A549 (cell line): ENCODE results near the gene GBGT1.

Experiments used
- CTCF ChIP-seq: fragments of >200 bp; sonication (Bioruptor Twin); formaldehyde crosslinking; IDR thresholded peaks from 3 replicates; pipeline ENCODE4 v1.5.1; 2016
- EP300 ChIP-seq, 2 experiments: fragments of >200 bp; sonication (Bioruptor Twin); formaldehyde crosslinking; IDR thresholded peaks; 2 replicates in 1 of 2; 3 replicates in 1 of 2; pipeline ENCODE4 v1.6.1; 2016 to 2017
- ESRRA ChIP-seq: fragments of 150-350 bp; IDR thresholded peaks from 2 replicates; pipeline ENCODE4 v1.6.1; 2014; ENCODE audit warnings: mild to moderate bottlenecking, low read length, borderline replicate concordance
- HDAC2 ChIP-seq: fragments of 200-600 bp; sonication (generic); IDR thresholded peaks from 2 replicates; pipeline ENCODE4 v1.6.1; 2016
- NR3C1 ChIP-seq: fragments of >200 bp; sonication (Bioruptor Twin); formaldehyde crosslinking; IDR thresholded peaks from 3 replicates; pipeline ENCODE4 v1.6.1; 2017
- PBX3 ChIP-seq: IDR thresholded peaks from 2 replicates; pipeline ENCODE4 v1.6.1; 2012
- POLR2A ChIP-seq: IDR thresholded peaks from 2 replicates; pipeline ENCODE4 v1.6.1; 2012; ENCODE audit warnings: mild to moderate bottlenecking, low read length
- TP53 ChIP-seq: fragments of 250-450 bp; sonication (Bioruptor Pico); IDR thresholded peaks from 2 replicates; pipeline ENCODE4 v1.5.0; 2021; ENCODE audit warnings: mild to moderate bottlenecking, moderate library complexity

DNA sequence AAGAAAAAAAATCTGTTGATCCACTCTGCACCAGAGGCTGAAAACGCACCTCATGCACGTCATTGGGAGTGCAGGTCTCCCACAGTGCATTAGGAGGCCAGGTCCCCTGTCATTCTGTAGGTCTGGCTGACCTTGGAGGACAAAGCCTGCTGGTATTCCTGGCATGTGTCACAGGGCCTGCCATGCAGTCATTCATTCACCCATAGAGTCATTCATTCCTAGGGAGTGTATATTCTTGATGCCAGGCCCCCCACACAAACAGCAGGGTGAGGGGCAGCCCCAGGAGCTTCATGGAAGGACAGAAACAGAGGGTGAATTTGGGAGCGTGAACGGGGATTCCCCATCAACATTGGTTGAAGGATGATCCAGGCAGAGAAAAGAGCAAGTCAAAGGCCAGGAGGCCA is 2.2 kb downstream of the GBGT1 start:
- TF ChIP-seq CTCF = no peak
- TF ChIP-seq TP53 (CRISPR knock-in tag) = no peak
- TF ChIP-seq ESRRA = no peak
- TF ChIP-seq HDAC2 = no peak
- no peak for TF ChIP-seq POLR2A
- no peak for TF ChIP-seq PBX3
- no peak for TF ChIP-seq NR3C1
- TF ChIP-seq EP300 (IDR thresholded peaks at IDR 0.05) = no peak
